AG09309 (cell line): Measurements from ENCODE around the gene TMEM144.

Experiments
- DNase-seq: peaks from one replicate; pipeline ENCODE4 v3.0.0-alpha.2; 2010; ENCODE audit warnings: low read depth
- H3K4me3 ChIP-seq: 2 replicates; pipeline ENCODE4 v1.5.1; 2011; ENCODE audit warnings: mild to moderate bottlenecking, low read depth, low read length, moderate library complexity; ENCODE audit not compliant: control insufficient read depth
- CTCF ChIP-seq: IDR thresholded peaks from 2 replicates; pipeline ENCODE4 v1.5.1; 2011; ENCODE audit warnings: mild to moderate bottlenecking, low read depth, low read length, inconsistent platforms; ENCODE audit not compliant: insufficient read depth, control insufficient read depth; ENCODE audit errors: missing control alignments

Gene TMEM144

GRCh38 chr4:158291334-158292055, 81.2 kb downstream of the TMEM144 start:
- no peak for DNase-seq
- H3K4me3 ChIP-seq, result no peak overlapping the region
- no peak for TF ChIP-seq CTCF

- H3K4me3 ChIP-seq, result no peak overlapping the region
- TF ChIP-seq CTCF, result no peak
- no peak for DNase-seq
These were observed 81.9 kb downstream of the TMEM144 start for GRCh38 chr4:158292156-158292555.

- no peak overlapping the region for H3K4me3 ChIP-seq
- no peak for TF ChIP-seq CTCF
- DNase-seq, result no peak
These were observed 84.8 kb downstream of the TMEM144 start for GRCh38 chr4:158295053-158295452.

GRCh38 chr4:158297866-158298265, 87.6 kb downstream of the TMEM144 start:
- H3K4me3 ChIP-seq, result no peak overlapping the region
- DNase-seq, result no peak
- TF ChIP-seq CTCF, result no peak

GRCh38 chr4:158299459-158300007, 89.2 kb downstream of the TMEM144 start:
- no peak for TF ChIP-seq CTCF
- no peak overlapping the region for H3K4me3 ChIP-seq
- no peak for DNase-seq

- TF ChIP-seq CTCF, result no peak
- no peak for DNase-seq
- no peak overlapping the region for H3K4me3 ChIP-seq
These were observed 89.7 kb downstream of the TMEM144 start for GRCh38 chr4:158300012-158300411.
